Right lobe of liver (tissue), 4 donors: ENCODE data around the gene IGSF11.

Experiments used
- CTCF ChIP-seq, 4 donors: fragments of 200-600 bp in 3 of 4; fragments of 450-650 bp in 1 of 4; IDR thresholded peaks; one replicate each; pipeline versions ENCODE4 v1.5.1 to v1.8.0; 2016 to 2022; ENCODE audit warnings: antibody characterized with exemption in 4 of 4, mild to moderate bottlenecking in 2 of 4
- POLR2A ChIP-seq: fragments of 450-650 bp; IDR thresholded peaks from one replicate; pipeline ENCODE4 v1.6.1; 2017; ENCODE audit warnings: antibody characterized with exemption, mild to moderate bottlenecking
- donor health status: DM: no; HTN: no; CAD: no.
- donor health status: DM: no; HTN: no; CAD: no.
- donor health status: DM: no; HTN: yes; CAD: no.

- TF ChIP-seq CTCF (IDR thresholded peaks at IDR 0.05) (no peak), POLR2A (no peak)
Measured at GRCh38 chr3:119035014-119035346, 334 bp upstream of the IGSF11 start.
